Stimulated activated CD4-positive, alpha-beta T cell treated with anti-CD3 and anti-CD28 coated beads, TNF-alpha, amount 100 ng/mL, for 48 hours (primary cell): ENCODE results near the gene GSDME.

ENCODE experiments used
- DNase-seq, 3 donors: peaks; one replicate each; pipeline ENCODE4 v3.0.0-alpha.2; 2020; ENCODE audit warnings: low read depth in 3 of 3

Gene GSDME

GRCh38 chr7:24769851-24770250 lies 12.6 kb upstream of the GSDME start:
- no peak for DNase-seq

- no peak for DNase-seq
Observed at GRCh38 chr7:24769014-24769830, 12.0 kb upstream of the GSDME start.

- no peak for DNase-seq
Observed at GRCh38 chr7:24767878-24768569, 10.8 kb upstream of the GSDME start.

- DNase-seq, result no peak
Observed at GRCh38 chr7:24764972-24765744, 7.9 kb upstream of the GSDME start.

GRCh38 chr7:24764011-24764410 lies 6.7 kb upstream of the GSDME start:
- no peak for DNase-seq

- no peak for DNase-seq
Observed at GRCh38 chr7:24763303-24763901, 6.1 kb upstream of the GSDME start.

- no peak for DNase-seq
Observed at GRCh38 chr7:24762771-24763170, 5.5 kb upstream of the GSDME start.

GRCh38 chr7:24760968-24761367 lies 3.7 kb upstream of the GSDME start:
- no peak for DNase-seq

GRCh38 chr7:24756545-24757352 lies 515 bp downstream of the GSDME start:
- DNase-seq, result peak in 1 of 3 donors; percentile 38

GRCh38 chr7:24755541-24756407 lies 1.5 kb downstream of the GSDME start:
- no peak for DNase-seq

GRCh38 chr7:24754906-24755506 lies 2.3 kb downstream of the GSDME start:
- DNase-seq, result no peak

GRCh38 chr7:24752073-24752800 lies 5.0 kb downstream of the GSDME start:
- DNase-seq, result no peak

GRCh38 chr7:24751484-24751883 lies 5.8 kb downstream of the GSDME start:
- DNase-seq, result no peak

- DNase-seq, result no peak
Observed at GRCh38 chr7:24750441-24751055, 6.7 kb downstream of the GSDME start.

- no peak for DNase-seq
Observed at GRCh38 chr7:24748521-24748920, 8.7 kb downstream of the GSDME start.

GRCh38 chr7:24745355-24745754 lies 11.9 kb downstream of the GSDME start:
- DNase-seq, result no peak

- DNase-seq, result no peak
Observed at GRCh38 chr7:24743471-24743870, 13.8 kb downstream of the GSDME start.

- no peak for DNase-seq
Observed at GRCh38 chr7:24742506-24743162, 14.6 kb downstream of the GSDME start.
